MM.1S (cell line): ENCODE measurements around the gene FPR3.

Experiments used
- EZH2 ChIP-seq: fragments of 300-600 bp; sonication (generic); optimal IDR thresholded peaks from 2 replicates; pipeline ENCODE3; 2017; ENCODE audit warnings: low read depth, mild to moderate bottlenecking, antibody characterized with exemption, low read length, mixed read lengths
- TF ChIP-seq, protein P1 (sequence below): fragments of 300-600 bp; sonication (generic); IDR thresholded peaks from 2 replicates; pipeline ENCODE4 v1.5.1; 2016; ENCODE audit warnings: antibody characterized with exemption, low read length, mixed read lengths

DNA sequence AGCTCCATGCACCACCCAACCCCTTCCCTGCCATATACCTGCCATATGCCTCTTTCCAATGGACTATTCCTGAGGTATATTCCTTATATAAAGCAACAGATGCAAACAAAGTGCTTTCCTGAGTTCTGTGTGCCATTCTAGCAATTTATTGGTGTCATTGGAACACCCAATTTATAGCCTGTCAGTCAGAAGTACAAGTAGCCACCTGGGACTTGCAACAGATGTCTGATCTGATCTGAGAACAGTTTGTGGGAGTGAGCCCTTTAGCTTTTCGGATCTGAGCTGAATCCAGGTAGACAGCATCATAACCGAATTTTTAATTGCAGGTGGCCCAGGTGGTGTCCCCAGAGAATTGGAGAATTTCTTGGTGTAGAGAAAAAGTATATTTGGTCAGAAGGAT, 963 bp upstream of the FPR3 start:
- TF ChIP-seq, protein P1, sequence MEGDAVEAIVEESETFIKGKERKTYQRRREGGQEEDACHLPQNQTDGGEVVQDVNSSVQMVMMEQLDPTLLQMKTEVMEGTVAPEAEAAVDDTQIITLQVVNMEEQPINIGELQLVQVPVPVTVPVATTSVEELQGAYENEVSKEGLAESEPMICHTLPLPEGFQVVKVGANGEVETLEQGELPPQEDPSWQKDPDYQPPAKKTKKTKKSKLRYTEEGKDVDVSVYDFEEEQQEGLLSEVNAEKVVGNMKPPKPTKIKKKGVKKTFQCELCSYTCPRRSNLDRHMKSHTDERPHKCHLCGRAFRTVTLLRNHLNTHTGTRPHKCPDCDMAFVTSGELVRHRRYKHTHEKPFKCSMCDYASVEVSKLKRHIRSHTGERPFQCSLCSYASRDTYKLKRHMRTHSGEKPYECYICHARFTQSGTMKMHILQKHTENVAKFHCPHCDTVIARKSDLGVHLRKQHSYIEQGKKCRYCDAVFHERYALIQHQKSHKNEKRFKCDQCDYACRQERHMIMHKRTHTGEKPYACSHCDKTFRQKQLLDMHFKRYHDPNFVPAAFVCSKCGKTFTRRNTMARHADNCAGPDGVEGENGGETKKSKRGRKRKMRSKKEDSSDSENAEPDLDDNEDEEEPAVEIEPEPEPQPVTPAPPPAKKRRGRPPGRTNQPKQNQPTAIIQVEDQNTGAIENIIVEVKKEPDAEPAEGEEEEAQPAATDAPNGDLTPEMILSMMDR, result no peak
- TF ChIP-seq EZH2, result no peak
